ENCODE results near the gene WDFY4.

DNA sequence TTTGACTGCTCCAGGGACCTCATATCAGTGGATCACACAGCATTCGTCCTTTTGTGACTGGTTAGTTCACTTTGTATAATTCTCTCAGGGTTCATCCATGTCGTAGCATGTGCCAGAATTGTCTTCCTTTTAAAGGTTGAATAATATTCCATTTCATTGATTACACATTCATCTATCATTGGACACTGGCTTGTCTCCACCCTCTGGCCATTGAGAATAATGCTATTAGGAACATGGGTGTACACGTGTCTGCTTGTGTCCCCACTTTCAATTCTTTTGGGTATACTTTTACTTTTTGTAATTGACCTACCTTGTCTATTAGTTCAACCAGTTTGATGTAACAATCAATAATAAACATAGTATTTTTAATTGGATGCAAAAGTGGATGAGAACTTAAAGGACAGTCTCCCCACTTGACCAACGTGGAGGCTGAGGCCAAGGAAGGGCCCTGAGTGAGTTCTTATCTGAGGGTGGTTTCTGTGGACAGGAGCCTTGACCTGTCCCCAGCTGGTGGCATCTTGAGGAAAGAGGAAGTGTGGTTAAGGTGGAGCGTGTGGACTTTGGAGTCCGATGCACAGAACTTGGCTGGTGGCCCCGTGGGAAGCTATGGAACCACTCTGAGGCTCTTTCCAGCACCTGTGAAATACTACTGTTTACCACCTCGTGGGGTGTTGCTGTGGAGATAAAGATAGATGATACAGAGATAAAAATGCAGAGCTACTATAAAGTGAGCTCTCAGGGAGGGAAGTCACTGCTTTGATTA, 16.6 kb downstream of the WDFY4 start:
- TF ChIP-seq, protein P1, sequence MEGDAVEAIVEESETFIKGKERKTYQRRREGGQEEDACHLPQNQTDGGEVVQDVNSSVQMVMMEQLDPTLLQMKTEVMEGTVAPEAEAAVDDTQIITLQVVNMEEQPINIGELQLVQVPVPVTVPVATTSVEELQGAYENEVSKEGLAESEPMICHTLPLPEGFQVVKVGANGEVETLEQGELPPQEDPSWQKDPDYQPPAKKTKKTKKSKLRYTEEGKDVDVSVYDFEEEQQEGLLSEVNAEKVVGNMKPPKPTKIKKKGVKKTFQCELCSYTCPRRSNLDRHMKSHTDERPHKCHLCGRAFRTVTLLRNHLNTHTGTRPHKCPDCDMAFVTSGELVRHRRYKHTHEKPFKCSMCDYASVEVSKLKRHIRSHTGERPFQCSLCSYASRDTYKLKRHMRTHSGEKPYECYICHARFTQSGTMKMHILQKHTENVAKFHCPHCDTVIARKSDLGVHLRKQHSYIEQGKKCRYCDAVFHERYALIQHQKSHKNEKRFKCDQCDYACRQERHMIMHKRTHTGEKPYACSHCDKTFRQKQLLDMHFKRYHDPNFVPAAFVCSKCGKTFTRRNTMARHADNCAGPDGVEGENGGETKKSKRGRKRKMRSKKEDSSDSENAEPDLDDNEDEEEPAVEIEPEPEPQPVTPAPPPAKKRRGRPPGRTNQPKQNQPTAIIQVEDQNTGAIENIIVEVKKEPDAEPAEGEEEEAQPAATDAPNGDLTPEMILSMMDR (conservative IDR thresholded peaks at IDR 0.05) = no peak; the same call in 1 of the 2 replicates
- TF ChIP-seq ZFX (IDR thresholded peaks at IDR 0.05) = no peak

Measured in C4-2B (cell line).